HG03469 (cell line): Measurements from ENCODE around the gene ANO2.

Source experiments
- ATAC-seq: cut with Tn5 transposase; IDR thresholded peaks from one replicate; pipeline ENCODE4 v1.9.1; 2021; ENCODE audit warnings: mild to moderate bottlenecking, moderate library complexity, moderate number of reproducible peaks; ENCODE audit not compliant: unreplicated experiment

Gene ANO2

DNA sequence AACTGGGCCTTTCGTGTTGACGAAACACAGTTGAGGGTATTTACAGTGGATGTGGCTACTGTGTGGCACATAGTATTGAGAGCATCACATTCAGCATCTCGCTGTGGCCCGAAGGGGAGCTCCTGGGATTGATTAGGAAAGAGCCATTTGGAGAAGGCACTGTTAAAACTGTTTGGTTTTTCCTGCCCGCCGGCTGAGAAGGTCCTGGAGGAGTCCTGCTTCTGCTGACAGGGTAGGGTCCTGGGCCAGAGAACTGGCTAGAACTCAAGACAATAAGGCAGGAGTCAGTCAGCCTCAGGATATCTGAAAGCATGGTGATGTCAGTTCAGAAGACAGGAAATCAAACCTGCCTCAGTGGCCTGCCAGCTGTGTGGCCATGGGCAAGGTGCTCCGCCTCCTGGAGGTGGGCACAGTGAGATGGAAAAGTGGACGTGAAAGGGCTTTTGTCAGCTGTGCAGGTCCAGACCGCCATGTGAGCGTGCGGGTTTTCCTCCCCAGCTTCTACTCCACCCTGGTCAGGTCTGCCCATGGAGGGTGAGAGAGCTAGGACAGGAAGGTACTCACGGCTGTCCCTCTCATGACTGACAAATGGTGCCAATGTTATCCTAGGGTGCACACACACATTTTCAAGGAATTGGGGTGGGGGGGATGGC is 420.8 kb downstream of the ANO2 start:
- ATAC-seq = no peak

DNA sequence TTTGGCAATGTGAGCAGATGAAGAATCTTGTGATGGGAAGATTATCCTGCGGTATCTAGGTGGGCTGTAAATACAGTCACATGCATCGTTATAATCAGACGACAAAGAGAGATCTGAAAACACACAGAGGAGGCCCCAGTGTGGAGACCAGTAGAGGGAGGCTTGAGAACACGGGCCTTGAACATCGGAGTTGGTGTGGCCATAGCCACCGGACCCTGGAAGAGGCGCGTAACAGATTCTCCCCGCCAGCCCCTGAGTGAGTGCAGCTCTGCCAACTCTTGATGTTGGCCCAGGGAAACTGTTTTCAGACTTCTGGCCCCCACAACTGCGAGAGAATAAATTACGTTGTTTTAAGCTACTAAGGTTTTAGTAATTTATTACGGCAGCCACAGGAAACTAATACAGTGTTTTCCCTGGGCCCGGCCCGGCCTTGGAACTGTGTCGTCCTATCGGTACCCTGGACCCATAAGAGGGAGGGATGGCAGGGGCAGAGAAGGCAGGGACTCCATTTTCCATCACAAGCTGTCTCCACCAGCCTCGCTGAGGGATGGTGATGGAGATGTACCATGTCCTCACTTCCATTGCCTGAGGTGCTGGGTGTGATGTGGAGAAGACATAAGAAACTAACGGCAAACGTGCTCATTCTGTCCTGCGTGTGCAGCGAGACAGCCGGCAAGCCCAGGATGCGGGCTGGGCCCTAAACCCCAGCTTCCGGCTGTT is 421.5 kb downstream of the ANO2 start:
- ATAC-seq = no peak

DNA sequence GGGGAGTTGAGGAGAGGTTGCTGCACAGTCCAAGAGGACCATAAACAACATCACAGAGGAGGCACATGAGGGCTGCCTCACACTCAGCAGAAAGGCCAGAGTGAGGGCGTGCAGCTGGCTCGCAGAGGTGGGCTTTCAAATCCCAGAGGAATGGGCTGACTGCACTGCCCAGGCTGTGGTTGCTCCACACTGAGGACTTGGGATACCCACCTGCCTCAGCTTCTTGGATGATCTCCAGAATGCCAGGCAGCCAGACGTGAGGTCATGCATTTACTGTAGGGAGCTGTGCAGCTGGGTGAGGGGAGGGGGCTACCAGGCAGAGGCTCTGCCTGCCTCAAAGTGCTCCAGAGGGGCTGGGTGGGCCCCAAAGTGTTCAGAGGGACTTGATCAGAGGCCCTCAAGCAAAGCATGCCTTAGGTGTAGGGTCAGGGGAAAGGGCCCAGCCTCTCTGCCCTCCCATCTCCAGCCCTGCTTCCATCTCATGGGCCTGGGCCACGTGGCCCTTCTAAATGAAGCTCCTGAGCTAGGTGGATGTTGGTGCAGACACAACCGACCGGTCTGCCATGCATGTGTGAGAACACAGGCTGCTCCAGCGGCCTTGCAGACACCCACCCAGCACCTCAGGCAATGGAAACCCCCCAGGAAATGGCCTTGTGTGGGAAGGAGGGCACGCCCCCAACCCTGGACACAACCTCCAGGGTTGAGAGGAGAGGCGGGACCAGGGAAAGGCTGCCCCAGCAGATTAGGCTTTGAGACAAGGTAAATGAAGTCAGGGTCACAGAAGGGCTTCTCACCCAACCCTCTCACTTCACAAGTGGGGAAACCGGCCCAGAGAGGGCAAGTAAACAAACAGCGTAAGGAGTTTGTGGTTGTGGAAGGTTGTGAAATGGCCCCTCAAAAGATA is 422.4 kb downstream of the ANO2 start:
- no peak for ATAC-seq

DNA sequence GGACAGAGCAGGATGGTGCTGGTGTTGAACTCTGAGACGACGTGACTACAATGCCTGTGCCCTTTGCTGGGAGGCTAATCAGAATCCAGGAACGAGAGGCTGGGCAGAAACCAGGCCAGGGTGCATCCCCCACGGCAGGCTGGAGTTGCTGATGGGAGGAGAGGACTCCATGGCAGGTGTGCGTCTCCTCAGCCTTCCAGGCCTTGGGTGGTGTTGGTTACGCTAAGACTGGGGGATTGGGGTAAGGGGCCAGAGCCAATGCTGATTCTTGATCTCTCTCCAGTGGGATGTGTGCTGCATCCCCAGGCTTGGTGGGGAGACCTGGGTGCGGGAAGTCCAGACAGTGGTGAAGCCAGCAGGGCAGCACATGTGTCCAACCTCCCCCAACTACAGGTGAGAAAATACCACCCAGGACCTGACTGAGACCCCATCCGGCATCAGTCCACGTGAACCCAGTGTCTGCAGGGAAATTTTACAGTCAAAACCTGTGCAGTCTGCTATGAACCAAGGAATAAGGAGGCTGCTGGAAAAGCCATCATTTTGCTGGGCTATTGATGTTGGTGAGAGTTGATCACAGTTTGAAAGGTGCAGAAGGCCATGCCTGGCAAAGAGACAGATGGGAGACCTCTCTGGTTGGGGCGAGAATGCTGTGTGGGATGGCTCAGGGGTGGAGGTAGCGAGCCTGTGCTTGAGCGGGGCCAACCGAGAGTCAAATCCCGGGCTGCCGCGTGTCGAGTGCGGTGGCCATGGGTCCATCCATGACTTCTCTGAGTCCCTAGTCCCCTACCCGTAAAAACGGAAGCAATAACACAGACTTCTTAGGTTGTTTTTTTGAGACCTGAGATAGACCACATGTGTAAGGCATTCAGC is 423.4 kb downstream of the ANO2 start:
- ATAC-seq = no peak

DNA sequence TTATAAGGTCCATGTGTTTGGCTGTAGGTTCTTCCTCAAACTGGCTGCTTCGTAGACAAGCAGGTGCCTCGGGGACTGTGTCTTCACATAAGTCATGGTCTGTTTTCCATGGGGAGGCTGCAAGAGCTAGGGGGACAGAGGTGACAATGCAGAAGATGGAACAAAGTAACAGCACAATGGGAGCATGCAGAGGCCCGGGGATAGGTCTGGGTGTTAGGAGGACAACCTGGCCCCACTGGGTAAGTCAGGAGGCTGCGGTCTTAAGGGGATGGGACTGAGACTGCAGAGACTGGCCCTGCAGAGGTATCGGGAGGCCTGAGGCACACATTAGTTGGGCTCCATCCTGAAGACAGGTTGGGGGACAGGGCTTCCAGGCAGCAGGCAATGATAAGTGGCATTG is 424.2 kb downstream of the ANO2 start:
- no peak for ATAC-seq

DNA sequence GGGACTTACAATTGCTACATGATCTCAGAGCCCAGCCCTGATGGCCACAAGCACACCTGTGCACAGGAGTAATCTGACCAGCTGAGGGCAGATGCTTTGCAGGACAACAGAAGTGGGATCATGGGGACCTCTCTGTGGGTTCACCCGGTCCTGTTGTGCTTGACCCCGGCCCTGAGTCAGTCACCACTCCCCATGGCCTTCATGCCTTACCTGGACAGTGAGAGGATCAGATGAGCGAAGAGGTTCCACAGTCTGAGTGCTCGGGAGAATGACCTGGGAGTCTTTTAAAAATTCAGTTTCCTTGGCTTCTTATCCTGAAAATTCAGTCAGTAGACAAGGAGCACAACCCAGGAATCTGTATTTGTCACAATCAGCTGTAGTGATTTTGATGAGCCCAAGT is 425.0 kb downstream of the ANO2 start:
- no peak for ATAC-seq

DNA sequence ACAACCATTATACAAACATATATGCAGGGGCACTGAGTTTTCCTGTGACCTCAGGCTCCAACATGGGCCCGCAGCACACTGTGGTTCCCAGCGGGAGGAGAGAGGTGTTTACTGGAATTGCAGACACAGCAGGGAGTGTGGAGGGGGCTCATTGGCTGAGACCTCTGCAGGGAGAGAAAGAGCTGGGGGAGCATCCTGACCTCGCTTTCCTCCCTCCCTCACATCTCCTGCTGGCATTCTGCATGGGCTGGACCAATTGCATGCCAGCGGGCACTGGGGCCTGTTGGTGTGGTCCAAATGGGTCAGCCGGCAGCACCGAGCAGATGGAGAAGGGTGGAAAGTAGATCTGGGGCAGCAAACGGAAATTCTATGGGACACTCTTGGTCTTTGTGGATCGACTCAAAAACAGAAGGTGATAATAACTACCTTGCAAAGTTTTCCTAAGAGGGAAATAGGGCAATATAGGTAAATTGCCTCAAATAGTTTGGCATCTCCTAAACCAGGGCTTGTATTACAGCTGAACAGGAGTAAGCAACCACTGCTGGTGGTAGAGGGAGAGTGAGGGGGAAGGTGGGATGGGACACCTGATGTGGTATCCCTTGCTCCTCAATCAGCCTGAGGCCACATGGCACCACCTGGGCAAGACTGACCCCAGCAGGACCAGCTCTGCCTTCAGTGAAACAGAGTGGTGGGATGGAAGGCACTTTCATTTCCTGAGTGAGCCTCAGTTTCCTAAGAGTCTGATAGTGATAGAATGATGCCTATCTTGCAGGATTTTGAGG is 426.3 kb downstream of the ANO2 start:
- no peak for ATAC-seq

DNA sequence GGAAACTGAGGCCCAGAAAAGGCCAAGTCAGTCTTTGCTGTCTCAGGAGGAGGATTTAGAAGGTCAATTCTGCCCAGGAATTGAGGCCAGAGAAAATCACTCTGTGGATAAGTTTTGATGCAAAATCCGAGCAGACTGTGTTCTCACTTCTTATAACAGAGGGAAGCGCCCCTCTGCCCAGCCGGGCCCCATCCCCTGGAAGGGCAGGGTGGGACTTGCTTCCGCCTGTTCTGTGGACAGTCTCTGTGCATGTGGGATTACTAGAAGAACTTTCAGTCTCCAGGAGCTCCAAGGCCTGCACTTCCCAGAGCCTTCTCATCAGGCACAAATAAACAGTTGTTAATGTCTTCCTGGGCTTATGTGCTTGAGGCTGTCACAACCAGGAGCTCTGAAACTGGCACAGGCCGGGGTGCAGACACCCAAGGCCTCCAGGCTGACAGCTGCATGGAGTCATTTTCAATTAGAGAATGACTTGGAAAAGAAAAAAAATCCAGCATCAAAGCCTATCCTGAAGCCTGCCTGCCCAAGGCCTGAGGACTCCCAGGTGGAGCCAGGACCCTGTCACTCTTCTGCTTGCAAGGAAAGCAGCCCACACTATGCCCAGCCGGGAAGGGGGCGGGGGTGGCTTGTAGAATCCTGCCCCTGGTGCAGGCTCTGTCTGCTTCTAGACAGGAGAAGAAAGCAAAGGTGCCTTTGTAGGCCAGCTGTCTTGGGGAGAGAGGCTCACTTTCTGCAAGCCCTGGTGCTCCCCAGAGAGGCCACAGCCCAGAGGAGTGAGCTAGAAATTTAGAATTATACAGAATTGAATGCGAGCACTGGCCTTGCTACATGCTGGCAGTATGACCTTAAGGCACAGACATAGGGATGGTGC is 428.5 kb downstream of the ANO2 start:
- ATAC-seq = no peak

DNA sequence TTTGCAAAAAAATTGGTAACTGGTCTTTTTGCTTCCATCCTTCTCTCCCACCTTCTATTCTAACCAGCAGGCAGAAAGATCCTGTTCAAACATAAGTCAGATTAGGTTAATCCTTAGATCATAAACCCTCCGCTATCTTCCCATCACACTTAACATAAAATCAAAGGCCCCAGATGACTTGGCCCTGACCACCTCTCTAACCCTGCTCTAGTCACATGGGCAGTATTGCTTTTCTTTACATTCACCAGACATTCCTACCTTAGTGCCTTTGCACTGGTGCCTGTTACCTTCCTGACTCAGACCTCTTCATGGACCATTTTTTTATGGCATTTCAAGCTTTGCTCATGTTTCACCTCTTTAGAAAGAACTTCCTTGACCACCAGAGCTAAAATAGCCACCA is 429.6 kb downstream of the ANO2 start:
- ATAC-seq = no peak

DNA sequence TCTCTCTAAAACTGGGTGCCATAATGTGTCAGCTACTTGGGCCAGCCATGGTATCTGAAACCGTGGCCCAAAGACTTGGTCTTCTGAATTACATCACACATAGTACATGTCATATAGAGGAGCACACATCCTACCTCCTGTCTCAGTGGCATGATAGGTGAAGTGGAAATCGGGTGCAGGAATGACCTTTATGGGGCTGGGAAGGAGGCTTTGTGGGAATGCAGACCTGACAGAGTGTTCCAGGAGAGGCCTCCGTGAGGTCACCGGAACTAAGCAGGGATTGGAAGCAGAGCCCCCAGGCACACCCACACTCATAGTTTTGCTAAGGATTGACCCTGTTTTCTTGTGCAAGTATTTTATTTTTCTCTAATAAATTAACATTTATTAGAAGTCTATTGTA is 430.5 kb downstream of the ANO2 start:
- ATAC-seq = no peak

DNA sequence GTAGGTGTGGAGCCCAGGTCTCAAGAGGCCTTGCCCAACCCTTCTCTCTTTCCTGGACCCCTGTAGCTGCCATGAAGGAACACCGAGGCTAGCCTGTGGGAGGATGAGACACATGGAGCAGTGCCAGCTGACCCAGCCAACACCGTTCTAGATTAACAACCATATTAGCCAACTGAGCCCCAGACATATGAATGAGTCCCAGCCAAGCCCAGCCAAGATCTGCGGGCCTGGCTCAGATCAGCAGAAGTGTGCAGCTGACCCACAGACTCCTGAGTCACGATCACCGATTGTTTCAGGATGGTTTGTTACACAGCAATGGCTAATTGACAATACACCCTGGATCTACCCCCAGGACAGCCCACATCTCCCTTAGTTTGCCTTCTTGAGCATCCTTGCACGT is 431.0 kb downstream of the ANO2 start:
- no peak for ATAC-seq

DNA sequence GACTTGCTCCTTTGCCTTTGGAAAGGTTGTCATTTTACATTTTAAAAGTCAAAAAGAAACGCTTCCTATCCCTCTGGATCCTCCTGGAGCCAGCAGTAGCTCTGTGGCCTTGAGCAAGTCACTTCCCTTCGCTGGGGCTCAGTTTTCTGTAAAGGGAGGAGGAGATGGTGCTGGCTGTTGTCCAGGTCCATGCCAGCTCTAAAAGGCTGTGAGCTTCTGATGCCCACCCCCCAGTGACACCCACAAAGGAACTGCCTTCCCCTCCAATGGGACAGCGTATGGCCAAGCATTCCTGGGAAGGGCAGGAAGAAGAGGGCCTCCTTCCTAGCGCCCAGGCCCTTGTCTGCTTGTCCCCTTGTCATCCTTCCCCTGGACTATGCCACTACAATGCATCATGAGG is 431.7 kb downstream of the ANO2 start:
- no peak for ATAC-seq
